Upper lobe of right lung (tissue), 1 donor: Measurements from ENCODE around the gene ARHGAP15. TPM values are rescaled to one million over a fixed set of nuclear protein-coding genes. Genes with fewer than 3 reads are reported as not detected.

ENCODE experiments used
- ATAC-seq: fragments of 200-7000 bp; cut with Tn5 transposase; one replicate; pipeline ENCODE4 v1.9.1; 2020; ENCODE audit warnings: mild to moderate bottlenecking, moderate library complexity
- DNase-seq: peaks from one replicate; pipeline ENCODE4 v3.0.0-alpha.2; 2020
- H3K27ac ChIP-seq: fragments of 200-600 bp; one replicate; pipeline ENCODE4 v1.8.0; 2022
- H3K27me3 ChIP-seq: fragments of 200-600 bp; one replicate; pipeline ENCODE4 v1.8.0; 2022; ENCODE audit warnings: mild to moderate bottlenecking
- H3K36me3 ChIP-seq: fragments of 200-600 bp; one replicate; pipeline ENCODE4 v1.8.0; 2022
- H3K4me1 ChIP-seq: fragments of 200-600 bp; one replicate; pipeline ENCODE4 v1.8.0; 2022
- H3K4me3 ChIP-seq: fragments of 200-600 bp; one replicate; pipeline ENCODE4 v1.8.0; 2022; ENCODE audit warnings: mild to moderate bottlenecking
- H3K9me3 ChIP-seq: fragments of 200-600 bp; one replicate; pipeline ENCODE4 v1.8.0; 2022
- intact Hi-C: fragments of 100-400 bp; cut with DNase I; formaldehyde crosslinking; loops from one replicate; pipeline ENCODE4 v1.11.0; 2022
- total RNA-seq: library from RNA; stranded (reverse); fragmentation: NEBNext Ultra II Directional; extraction: Animal tissue kit (Norgen Biotek cat#: 25700); gene quantifications from one replicate; pipeline ENCODE4 v1.2.1, GENCODE V29; 2021
- TF ChIP-seq, protein P1 (sequence below): fragments of 200-600 bp; IDR thresholded peaks from one replicate; pipeline ENCODE4 v1.8.0; 2022; ENCODE audit warnings: antibody characterized with exemption
- donor health status: DM: no; HTN: yes; CAD: no; lungs with severe emphysema.

Gene ARHGAP15
- total RNA-seq, 1 donor from 2014 or later: 19.2 TPM

DNA sequence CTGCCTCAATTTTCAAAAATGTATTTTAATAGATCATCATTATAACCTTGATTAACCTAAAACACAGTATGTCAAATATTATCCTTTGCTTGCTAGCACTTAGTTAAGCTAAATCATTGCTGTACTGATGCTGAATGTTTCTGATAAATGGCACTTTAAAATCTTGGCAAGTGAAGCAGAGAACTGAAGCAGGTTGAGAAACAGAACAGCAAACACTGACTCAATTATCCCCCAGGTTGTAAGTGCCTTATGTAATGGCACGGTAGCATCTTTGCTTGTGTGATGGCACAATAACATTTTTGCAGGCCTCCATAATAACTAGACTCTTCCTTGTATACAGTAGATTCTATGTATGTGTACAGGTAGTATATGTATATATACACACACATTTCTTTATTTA lies 33.8 kb downstream of the ARHGAP15 start:
- Histone ChIP-seq H3K36me3 (no peaks in the 10 kb centered on the region), H3K4me3 (no peak overlapping the region), H3K27ac (no peak overlapping the region), H3K27me3 (no peaks in the 10 kb centered on the region), H3K9me3 (no peaks in the 10 kb centered on the region), H3K4me1 (peaks cover 5% of the 10 kb centered on the region)
- TF ChIP-seq, protein P1, sequence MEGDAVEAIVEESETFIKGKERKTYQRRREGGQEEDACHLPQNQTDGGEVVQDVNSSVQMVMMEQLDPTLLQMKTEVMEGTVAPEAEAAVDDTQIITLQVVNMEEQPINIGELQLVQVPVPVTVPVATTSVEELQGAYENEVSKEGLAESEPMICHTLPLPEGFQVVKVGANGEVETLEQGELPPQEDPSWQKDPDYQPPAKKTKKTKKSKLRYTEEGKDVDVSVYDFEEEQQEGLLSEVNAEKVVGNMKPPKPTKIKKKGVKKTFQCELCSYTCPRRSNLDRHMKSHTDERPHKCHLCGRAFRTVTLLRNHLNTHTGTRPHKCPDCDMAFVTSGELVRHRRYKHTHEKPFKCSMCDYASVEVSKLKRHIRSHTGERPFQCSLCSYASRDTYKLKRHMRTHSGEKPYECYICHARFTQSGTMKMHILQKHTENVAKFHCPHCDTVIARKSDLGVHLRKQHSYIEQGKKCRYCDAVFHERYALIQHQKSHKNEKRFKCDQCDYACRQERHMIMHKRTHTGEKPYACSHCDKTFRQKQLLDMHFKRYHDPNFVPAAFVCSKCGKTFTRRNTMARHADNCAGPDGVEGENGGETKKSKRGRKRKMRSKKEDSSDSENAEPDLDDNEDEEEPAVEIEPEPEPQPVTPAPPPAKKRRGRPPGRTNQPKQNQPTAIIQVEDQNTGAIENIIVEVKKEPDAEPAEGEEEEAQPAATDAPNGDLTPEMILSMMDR: no peak
- intact Hi-C loops: no loop called here
- DNase-seq (no peak), ATAC-seq (peak; percentile 39)

DNA sequence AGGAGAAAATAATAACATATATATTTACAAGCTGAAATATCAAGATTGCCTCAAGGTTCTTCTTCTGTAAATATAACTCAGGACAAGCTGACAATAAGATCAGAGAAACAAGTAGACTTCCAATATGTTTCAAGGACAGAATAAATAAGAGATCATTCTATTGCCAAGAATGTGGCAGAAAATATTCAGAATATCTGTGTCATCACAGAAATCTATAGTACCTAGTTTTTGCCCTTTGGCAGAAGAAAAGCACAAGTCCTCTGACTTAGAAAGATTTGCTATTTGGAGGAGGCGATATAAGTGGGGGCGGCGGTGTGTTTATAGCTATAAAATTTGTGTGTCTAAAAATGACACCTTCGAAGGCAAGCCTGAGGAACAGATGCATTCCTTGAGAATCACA lies 34.3 kb downstream of the ARHGAP15 start:
- H3K9me3 ChIP-seq: no peaks in the 10 kb centered on the region
- intact Hi-C loops: no loop called here
- ATAC-seq (no peak), DNase-seq (no peak)
- H3K27me3 ChIP-seq: no peaks in the 10 kb centered on the region
- TF ChIP-seq, protein P1: no peak
- H3K36me3 ChIP-seq: no peaks in the 10 kb centered on the region
- H3K4me3 ChIP-seq: no peak overlapping the region
- H3K27ac ChIP-seq: no peak overlapping the region
- H3K4me1 ChIP-seq: peaks cover 5% of the 10 kb centered on the region

DNA sequence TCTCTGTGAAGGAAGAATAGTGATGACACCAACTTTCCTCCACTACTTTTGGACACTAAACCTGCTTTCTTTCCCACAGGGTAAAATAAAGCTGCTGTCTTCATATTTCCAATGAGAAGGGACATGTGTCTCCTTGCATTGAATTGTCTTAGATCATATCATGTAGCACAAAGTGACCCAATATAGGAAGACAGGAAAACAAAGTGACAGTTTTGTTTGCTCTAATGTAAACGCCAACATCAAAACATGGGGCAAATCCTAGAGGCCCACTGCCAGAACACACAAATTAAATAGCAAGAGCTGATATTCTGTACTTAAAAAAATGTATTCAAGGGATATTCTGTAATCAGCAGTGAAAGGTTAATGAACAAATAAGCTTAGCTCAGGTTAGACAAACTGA lies 36.1 kb downstream of the ARHGAP15 start:
- no peak for ATAC-seq
- H3K27me3 ChIP-seq: no peaks in the 10 kb centered on the region
- no peak overlapping the region for H3K4me3 ChIP-seq
- H3K27ac ChIP-seq: no peak overlapping the region
- intact Hi-C loops: no loop called here
- TF ChIP-seq, protein P1: no peak
- no peak for DNase-seq
- H3K36me3 ChIP-seq: no peaks in the 10 kb centered on the region
- H3K9me3 ChIP-seq: no peaks in the 10 kb centered on the region
- peaks cover 5% of the 10 kb centered on the region for H3K4me1 ChIP-seq

DNA sequence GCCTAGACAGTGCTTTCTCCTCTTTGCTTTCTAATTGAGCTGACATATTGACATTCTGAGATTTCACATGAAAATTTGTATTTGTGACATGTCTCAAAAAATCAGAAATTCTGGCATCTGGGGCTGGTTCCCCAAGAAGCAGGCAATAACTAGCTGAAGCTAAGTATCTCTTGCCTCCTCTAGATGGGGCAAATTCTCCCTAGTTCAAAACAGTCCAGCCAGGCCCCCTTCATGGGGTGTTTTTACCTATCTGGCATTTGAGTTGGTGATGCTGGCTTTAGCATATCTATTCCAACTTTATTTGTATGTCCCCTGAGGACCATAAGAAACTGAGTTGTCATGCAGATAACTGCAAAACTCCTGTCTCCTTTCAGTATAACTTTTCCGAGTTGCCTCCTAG lies 39.9 kb downstream of the ARHGAP15 start:
- no peaks in the 10 kb centered on the region for H3K36me3 ChIP-seq
- no peak for ATAC-seq
- no peaks in the 10 kb centered on the region for H3K4me1 ChIP-seq
- no peak for DNase-seq
- H3K27me3 ChIP-seq: no peaks in the 10 kb centered on the region
- H3K9me3 ChIP-seq: no peaks in the 10 kb centered on the region
- no peak overlapping the region for H3K4me3 ChIP-seq
- intact Hi-C loops: no loop called here
- TF ChIP-seq, protein P1: no peak
- H3K27ac ChIP-seq: no peak overlapping the region

DNA sequence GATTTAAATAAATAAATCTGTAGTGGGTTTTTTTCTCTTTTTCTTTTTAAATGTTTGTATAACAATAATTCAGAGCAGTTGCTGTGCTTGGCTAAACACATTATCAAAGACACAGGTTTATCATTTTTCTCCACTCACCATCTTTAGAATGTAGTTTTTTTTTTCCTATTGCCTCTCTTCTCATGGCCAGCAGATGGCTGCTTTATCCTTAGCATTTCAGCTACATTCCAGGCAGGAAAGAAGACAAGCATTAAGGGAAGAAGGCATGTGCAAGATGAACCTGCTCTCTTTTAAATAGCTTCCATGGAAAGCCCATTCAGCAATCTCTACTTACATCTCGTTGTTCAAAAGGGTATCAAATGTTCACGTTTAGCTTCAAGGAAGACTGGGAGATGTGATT lies 42.6 kb downstream of the ARHGAP15 start:
- H3K36me3 ChIP-seq: no peaks in the 10 kb centered on the region
- no peaks in the 10 kb centered on the region for H3K9me3 ChIP-seq
- TF ChIP-seq, protein P1: peak; percentile 31
- ATAC-seq: no peak
- H3K4me3 ChIP-seq: no peak overlapping the region
- no peaks in the 10 kb centered on the region for H3K27me3 ChIP-seq
- intact Hi-C loops: no loop called here
- no peaks in the 10 kb centered on the region for H3K4me1 ChIP-seq
- no peak overlapping the region for H3K27ac ChIP-seq
- DNase-seq: no peak

- H3K36me3 ChIP-seq: no peaks in the 10 kb centered on the region
- no peak overlapping the region for H3K27ac ChIP-seq
- H3K4me3 ChIP-seq: no peak overlapping the region
- ATAC-seq (no peak), DNase-seq (no peak)
- H3K4me1 ChIP-seq: no peaks in the 10 kb centered on the region
- TF ChIP-seq, protein P1: no peak
- no peaks in the 10 kb centered on the region for H3K27me3 ChIP-seq
- intact Hi-C loops: no loop called here
- H3K9me3 ChIP-seq: no peaks in the 10 kb centered on the region
Measured at GRCh38 chr2:143175438-143175837, 46.2 kb downstream of the ARHGAP15 start.
